ENCODE data around the gene ICAM4. TPM values are rescaled to one million over a fixed set of nuclear protein-coding genes. Genes with fewer than 3 reads are reported as not detected.

ICAM4 gene
- total RNA-seq, 2 experiments from 2014 or later: 1.4 to 1.8 TPM

DNA sequence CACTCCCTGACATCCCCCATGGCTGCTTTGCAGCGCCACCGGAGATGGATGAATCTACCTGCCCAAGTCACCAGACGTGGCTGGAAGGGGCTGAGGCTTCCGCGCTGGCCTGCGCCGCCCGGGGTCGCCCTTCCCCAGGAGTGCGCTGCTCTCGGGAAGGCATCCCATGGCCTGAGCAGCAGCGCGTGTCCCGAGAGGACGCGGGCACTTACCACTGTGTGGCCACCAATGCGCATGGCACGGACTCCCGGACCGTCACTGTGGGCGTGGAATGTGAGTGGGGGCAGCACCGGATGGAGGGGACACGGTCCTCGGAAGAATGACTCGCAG is 7.6 kb downstream of the ICAM4 start:
- Mint-ChIP-seq H3K36me3 (ENCODE audit: low read depth) (peaks cover 9% of the 10 kb centered on the region), H3K4me1 (peaks cover 50% of the 10 kb centered on the region), H3K9me3 (no peaks in the 10 kb centered on the region), H3K27ac (no peak overlapping the region), H3K4me3 (no peak overlapping the region), H3K27me3 (peaks cover 62% of the 10 kb centered on the region)
- no peak for DNase-seq
- POLR2A ChIA-PET: no interaction called here
- CTCF ChIA-PET: interaction anchor here (1.1 kb wide), 1 partner anchor 35 kb away, joined by 4 read pairs; no protein-coding TSS in a partner anchor

DNA sequence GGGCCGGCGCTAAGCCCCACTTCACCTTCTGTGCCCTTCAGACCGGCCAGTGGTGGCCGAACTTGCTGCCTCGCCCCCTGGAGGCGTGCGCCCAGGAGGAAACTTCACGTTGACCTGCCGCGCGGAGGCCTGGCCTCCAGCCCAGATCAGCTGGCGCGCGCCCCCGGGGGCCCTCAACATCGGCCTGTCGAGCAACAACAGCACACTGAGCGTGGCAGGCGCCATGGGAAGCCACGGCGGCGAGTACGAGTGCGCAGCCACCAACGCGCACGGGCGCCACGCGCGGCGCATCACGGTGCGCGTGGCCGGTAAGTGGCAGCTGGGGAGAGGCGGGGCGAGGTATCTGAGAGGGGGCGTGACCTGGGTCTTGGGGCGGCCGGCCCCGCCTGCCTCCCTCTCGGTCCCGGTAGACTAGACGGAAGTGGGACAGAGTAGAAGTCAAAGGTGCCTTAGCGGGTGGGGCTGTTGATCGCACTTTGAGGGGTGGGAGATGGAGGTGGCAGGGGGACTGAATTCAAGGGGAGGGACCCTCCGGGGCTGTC is 8.6 kb downstream of the ICAM4 start:
- peak; percentile 72 for DNase-seq
- Mint-ChIP-seq H3K4me1 (peaks cover 43% of the 10 kb centered on the region), H3K27me3 (peaks cover 61% of the 10 kb centered on the region), H3K36me3 (ENCODE audit: low read depth) (peaks cover 7% of the 10 kb centered on the region), H3K4me3 (peak overlapping the region; percentile 68), H3K27ac (peak overlapping the region; percentile 83), H3K9me3 (no peaks in the 10 kb centered on the region)
- ChIA-PET POLR2A (no interaction called here), CTCF (interaction anchor here (1.2 kb wide), 1 partner anchor 25 kb away, joined by 3 read pairs; no protein-coding TSS in a partner anchor)

DNA sequence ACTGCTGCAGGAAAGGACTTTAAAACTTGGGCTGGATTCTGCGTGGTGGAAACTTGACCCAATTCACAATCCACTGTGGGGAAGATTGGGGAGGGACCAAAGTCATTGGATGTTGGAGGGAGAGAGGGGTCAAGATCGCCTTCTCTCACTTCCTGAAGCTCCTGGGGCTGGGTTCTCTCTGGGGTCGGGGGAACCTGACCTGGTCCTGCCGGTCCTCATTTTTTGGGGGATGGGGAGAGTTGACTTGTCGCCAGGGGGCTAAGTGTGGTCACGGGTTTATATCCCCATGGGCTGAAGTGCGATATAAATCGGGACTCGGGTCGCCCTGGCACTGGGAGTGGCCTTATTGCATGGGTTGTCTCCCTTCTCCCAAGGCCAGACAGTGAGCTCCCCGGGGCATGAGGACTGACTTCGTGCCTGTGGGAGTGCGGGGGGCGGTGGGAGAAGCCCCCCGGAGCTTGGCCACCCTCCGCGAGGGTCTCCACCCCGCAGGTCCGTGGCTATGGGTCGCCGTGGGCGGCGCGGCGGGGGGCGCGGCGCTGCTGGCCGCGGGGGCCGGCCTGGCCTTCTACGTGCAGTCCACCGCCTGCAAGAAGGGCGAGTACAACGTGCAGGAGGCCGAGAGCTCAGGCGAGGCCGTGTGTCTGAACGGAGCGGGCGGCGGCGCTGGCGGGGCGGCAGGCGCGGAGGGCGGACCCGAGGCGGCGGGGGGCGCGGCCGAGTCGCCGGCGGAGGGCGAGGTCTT is 9.3 kb downstream of the ICAM4 start:
- peak overlapping the region; percentile 83 for H3K27ac Mint-ChIP-seq
- no peak for DNase-seq
- peaks cover 7% of the 10 kb centered on the region for H3K36me3 Mint-ChIP-seq (ENCODE audit: low read depth)
- peaks cover 36% of the 10 kb centered on the region for H3K4me1 Mint-ChIP-seq
- ChIA-PET POLR2A (no interaction called here), CTCF (interaction anchor here (0.6 to 1.2 kb wide), 3 partner anchors 14 to 110 kb away, joined by 3 read pairs; partner anchors contain the start of gene ZGLP1)
- H3K27me3 Mint-ChIP-seq: peaks cover 55% of the 10 kb centered on the region
- H3K4me3 Mint-ChIP-seq: peak overlapping the region; percentile 68
- H3K9me3 Mint-ChIP-seq: no peaks in the 10 kb centered on the region

DNA sequence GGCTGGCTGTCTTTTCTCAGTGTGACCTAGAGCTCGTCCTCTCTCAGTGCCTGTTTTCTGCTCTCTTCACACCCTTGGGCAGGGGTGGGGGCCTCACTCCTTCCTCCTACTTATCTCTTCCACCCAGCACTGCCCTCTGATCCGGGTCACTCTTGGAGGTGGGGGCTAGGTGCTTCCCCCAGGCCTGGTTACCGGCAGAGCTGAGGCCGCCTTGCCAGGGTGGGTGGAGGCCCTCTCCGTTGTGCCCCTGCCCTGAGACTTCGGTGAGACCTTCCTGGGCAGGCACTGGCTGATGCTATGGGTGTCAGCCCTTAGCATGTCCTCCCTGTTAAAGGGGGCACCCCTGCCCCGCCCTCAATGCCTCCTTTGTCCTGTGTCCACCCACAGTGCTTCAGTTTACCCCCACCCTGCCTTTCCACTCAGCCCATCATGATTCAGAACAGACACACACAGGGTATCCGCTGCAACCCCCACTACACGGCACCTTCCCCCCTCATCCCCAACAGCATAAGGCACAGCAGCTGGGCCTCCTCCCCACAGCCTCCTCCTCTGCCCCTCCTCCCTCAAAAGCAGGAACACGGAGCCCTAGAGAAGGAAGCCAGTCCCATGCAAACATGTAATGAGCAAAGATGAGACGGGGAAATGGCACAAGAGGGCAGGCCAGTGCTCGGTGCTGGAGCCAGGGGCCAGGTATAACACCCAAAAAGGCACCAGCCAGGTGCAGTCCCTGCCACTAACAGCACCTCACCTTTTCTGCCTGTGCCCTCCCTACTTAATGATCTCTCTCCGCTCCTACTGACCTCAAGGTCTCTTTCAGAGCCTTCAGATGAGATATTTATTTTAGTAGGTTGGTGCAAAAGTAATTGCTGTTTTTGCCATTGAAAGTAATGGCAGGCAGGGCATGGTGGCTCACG is 13.0 kb downstream of the ICAM4 start:
- Mint-ChIP-seq H3K9me3 (no peaks in the 10 kb centered on the region), H3K27me3 (peaks cover 24% of the 10 kb centered on the region), H3K36me3 (ENCODE audit: low read depth) (peaks cover 4% of the 10 kb centered on the region), H3K4me3 (no peak overlapping the region), H3K4me1 (peaks cover 9% of the 10 kb centered on the region), H3K27ac (no peak overlapping the region)
- no peak for DNase-seq
- ChIA-PET CTCF (interaction anchor here (1.1 to 1.2 kb wide), 2 partner anchors 12 to 73 kb away, joined by 3 read pairs; no protein-coding TSS in a partner anchor), POLR2A (interaction anchor here (0.7 kb wide), 1 partner anchor 16 kb away, joined by 3 read pairs; no protein-coding TSS in a partner anchor)

DNA sequence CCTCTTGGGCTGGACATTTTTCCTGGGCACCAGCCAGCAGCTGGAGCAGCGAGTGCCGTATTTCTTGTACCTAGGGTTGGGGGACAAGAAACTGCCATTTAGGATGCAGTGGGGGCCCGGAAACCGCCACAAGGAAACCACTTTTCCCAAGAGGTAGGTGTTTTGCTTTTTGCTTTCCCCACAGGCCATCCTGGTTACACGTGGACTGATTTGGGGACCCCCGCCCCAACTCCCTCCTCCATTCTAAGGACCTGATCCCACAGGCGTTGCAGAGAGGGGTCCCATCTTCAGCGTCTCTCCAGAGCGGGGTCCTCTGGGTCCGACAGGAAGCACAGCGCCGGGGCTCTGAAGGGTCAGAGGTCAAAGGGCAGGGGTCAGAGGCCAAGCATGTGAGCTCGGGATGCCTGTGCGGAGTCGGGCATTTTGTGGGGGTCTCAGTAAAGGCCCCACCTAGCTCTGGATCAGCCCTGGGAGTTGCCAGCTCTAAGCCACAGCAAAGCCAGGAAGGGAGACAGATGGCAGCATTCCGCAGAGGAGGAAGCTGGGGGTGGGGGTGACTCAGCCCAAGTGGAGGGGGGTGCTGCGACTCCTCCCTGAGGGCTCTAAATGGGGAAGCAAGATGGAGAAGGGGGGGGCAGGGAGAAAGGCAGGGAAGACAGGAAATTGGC is 18.5 kb downstream of the ICAM4 start:
- DNase-seq: no peak
- POLR2A ChIA-PET: no interaction called here
- Mint-ChIP-seq H3K27ac (no peak overlapping the region), H3K4me3 (no peak overlapping the region), H3K36me3 (ENCODE audit: low read depth) (no peaks in the 10 kb centered on the region), H3K27me3 (peaks cover 6% of the 10 kb centered on the region), H3K9me3 (no peaks in the 10 kb centered on the region), H3K4me1 (no peaks in the 10 kb centered on the region)
- CTCF ChIA-PET: interaction anchor here (0.5 to 1.8 kb wide), 6 partner anchors 10 to 67 kb away, joined by 3 to 6 read pairs (median 3); no protein-coding TSS in a partner anchor

DNA sequence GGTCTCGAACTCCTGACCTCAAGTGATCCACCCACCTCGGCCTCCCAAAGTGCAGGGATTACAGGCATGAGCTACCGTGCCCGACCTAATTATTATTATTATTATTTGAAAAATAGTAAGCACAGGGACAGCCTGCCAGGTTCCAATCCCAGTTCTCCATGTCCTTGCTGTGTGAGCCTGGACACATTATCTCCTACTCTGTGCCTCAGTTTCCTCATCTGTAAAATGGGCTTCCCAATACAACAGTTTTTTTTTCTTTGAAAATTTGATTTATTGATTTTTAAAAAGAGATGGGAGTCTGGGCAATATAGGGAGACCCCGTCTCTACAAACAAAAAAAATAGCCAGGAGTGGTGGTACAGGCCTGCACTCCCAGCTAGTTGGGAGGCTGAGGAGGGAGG is 19.6 kb downstream of the ICAM4 start:
- H3K27ac Mint-ChIP-seq: no peak overlapping the region
- H3K9me3 Mint-ChIP-seq: no peaks in the 10 kb centered on the region
- no peak overlapping the region for H3K4me3 Mint-ChIP-seq
- no peaks in the 10 kb centered on the region for H3K4me1 Mint-ChIP-seq
- H3K36me3 Mint-ChIP-seq (ENCODE audit: low read depth): no peaks in the 10 kb centered on the region
- DNase-seq: no peak
- peaks cover 4% of the 10 kb centered on the region for H3K27me3 Mint-ChIP-seq
- ChIA-PET CTCF (interaction anchor here (1.2 to 1.8 kb wide), 4 partner anchors 9 to 35 kb away, joined by 3 to 6 read pairs (median 4); partner anchors contain the start of gene ICAM1), POLR2A (no interaction called here)

DNA sequence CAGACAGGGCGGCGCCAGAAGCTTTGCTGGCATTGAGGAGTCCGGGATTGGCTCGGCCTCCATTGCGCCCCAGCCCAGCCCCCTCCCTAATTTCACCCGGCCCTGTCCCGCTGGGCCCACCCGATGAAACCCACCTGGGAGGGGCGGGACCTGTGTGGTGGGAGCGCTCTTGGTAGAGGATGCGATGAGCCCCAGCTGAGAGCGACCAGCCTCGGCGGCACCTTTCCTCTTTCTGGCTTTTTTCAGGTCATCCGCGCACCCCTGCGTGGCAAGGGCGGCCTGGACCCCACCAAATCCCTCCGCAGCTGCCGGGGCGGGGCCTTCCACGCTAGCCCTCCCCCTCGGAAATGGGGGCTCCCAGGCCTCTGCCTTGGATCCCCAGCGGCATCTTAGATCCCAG is 22.7 kb downstream of the ICAM4 start, which contains the start of gene ZGLP1:
Gene ZGLP1 (minus strand): TSS at position 393 of the 400 bp plus-strand sequence.
- ChIA-PET POLR2A (no interaction called here), CTCF (interaction anchor here (1.2 to 1.6 kb wide), 2 partner anchors 13 to 555 kb away, joined by 3 to 4 read pairs; no protein-coding TSS in a partner anchor)
- peaks cover 3% of the 10 kb centered on the region for H3K4me1 Mint-ChIP-seq
- H3K27ac Mint-ChIP-seq: peak within 1 kb of the TSS; percentile 5
- no peaks in the 10 kb centered on the region for H3K9me3 Mint-ChIP-seq
- H3K27me3 Mint-ChIP-seq: no peaks in the 10 kb centered on the region
- H3K4me3 Mint-ChIP-seq: no peak within 1 kb of the TSS
- DNase-seq: no peak
- H3K36me3 Mint-ChIP-seq (ENCODE audit: low read depth): no peaks in the 10 kb centered on the region

DNA sequence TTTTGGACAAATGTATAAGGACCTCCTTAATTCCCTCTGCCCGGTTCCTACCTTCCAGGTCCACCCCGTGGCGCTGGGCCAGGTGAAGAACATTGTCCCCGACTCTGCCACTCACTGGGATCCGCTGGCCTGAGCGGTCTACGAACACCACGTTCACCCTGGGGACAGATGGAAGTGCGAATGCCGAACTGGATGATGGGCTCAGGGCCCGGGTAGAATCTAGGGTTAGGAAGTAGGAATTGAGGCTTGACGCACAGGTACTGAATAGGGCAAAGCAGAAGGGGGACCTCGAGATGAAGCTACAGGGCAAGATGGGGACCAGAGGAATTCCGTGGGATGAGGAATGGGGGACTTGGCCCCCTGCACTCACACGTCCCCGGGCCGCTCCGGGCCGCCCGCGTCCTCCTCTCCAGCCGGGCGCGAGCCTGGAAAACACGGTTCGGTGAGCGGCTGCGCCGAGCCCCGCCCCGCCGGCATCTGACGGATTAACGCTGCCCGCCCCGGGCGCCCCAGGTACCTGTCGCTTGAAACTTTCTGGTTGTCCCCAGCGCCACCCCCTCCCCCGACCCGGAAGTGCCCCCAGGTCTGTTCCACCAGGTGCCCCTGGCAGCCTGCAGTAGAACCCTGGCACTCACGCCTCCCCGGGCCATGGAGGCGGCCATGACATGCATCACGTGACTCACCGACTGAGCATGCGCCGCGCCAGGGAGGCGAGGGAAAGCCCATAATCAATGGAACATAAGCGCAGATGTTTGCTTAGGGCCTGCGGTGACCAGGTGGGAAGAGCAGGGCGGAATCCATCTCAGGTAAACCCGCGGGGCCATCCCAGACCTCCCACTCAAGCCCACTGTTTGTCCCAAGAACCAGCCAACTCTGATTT is 28.8 kb downstream of the ICAM4 start, which contains the start of gene FDX2:
Gene FDX2 (minus strand): TSS at position 681 of the 880 bp plus-strand sequence. CDS start 19 bp downstream, at position 662.
- peak; percentile 92 for DNase-seq
- peaks cover 15% of the 10 kb centered on the region for H3K36me3 Mint-ChIP-seq (ENCODE audit: low read depth)
- no peaks in the 10 kb centered on the region for H3K9me3 Mint-ChIP-seq

DNA sequence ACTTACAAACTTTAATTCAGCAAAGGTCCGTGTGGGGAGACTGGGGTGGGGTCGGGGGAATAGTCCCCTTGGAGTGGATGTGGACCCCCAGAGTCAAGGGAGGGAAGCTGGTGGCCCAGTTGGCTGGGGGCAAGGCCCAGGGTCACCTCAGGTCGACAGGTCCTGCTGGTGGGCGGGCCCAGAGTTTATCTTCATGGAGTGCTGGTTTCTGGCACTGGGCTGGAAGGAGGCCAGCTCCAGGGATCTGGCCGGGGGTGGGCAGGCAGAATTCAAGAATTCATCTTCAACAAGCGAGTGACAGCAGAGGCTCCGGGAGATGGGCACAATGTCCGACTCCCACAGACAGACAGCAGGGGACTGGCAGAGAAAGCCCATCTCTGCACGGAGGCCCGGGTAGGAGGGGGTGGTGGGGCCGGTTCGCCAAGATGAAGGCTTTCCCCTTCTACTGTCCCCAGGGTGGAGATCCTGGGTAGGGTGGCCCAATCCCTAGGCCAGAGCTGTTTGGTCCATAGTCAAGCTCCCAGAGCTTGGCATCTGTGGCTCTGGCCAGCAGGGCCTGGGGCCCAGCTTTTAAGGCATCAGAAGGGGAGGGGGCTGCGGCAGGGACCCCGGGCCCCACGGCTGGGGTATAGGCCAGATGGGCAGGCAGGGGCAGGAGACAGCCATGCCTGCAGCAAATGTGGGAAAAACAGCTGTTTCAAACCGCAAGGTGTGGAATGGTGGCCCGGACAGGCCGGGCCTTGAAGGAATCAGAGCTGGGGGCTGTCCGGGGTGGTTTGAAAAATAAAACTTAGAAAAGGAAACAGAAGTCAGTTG is 29.7 kb downstream of the ICAM4 start:
- Mint-ChIP-seq H3K9me3 (no peaks in the 10 kb centered on the region), H3K27ac (no peak overlapping the region), H3K36me3 (ENCODE audit: low read depth) (peaks cover 15% of the 10 kb centered on the region), H3K4me3 (peak overlapping the region; percentile 80), H3K4me1 (peaks cover 19% of the 10 kb centered on the region), H3K27me3 (no peaks in the 10 kb centered on the region)
- DNase-seq: no peak
- ChIA-PET CTCF (interaction anchor here (0.6 to 1.2 kb wide), 4 partner anchors 8 to 1184 kb away, joined by 3 to 4 read pairs (median 3); no protein-coding TSS in a partner anchor), POLR2A (no interaction called here)

More for the DNA sequence above, 28.8 kb downstream of the ICAM4 start, which contains the start of gene FDX2:
- Mint-ChIP-seq H3K27ac (peak within 1 kb of the TSS; percentile 73), H3K4me3 (peak within 1 kb of the TSS; percentile 80), H3K27me3 (no peaks in the 10 kb centered on the region), H3K4me1 (peaks cover 19% of the 10 kb centered on the region)
- ChIA-PET POLR2A (interaction anchor here (0.6 kb wide), 1 partner anchor 16 kb away, joined by 3 read pairs; no protein-coding TSS in a partner anchor), CTCF (interaction anchor here (0.7 to 1.2 kb wide), 3 partner anchors 9 to 46 kb away, joined by 3 read pairs; no protein-coding TSS in a partner anchor)

DNA sequence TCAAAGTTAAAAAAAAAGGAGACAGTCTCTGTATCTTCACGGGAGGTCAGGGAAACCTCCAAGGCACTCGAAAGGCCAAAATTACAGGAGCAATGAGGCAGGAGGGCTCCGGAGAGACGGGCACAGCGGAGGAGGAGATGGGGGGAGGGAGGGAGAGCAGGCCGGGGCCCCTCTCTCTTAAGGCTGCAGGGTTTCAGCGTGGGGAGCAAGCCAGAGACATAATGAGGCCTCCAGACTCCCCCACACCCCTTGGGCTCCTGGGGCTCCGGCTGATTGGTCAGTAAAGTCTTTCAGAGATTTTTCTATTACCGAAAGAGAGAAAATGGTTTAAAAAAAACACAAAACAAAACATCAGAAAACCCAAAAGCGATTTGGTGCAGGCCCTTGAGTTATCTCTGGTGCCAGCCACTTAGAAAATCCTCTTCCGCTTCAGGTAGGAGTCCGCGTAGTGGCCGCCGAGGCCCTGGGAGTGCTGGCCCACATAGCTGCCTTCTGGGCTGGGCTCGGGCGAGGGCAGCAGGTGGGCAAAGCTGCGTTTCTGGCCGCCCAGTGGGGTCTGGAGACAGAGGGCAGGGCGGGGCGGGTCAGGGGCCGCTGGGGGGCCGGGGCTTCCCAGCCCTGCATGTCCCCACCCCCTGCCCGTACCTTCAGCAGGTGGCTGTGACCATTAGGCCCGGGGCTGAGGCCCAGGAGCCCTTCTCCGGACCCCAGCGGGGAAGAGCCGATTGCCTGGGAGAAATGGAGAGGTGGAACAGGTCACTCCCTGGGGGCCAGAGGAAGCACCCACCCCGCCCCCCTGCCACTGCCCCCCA is 30.5 kb downstream of the ICAM4 start:
- POLR2A ChIA-PET: interaction anchor here (0.7 kb wide), 1 partner anchor 9 kb away, joined by 7 read pairs; no protein-coding TSS in a partner anchor
- Mint-ChIP-seq H3K4me3 (no peak overlapping the region), H3K9me3 (no peaks in the 10 kb centered on the region), H3K36me3 (ENCODE audit: low read depth) (peaks cover 21% of the 10 kb centered on the region), H3K27me3 (no peaks in the 10 kb centered on the region), H3K27ac (no peak overlapping the region), H3K4me1 (peaks cover 19% of the 10 kb centered on the region)
- CTCF ChIA-PET: interaction anchor here (0.7 to 1.9 kb wide), 4 partner anchors 7 to 99 kb away, joined by 3 to 4 read pairs (median 3); no protein-coding TSS in a partner anchor
- no peak for DNase-seq
